IMR-90 (cell line): ENCODE data around the gene SH3D21.

Experiments used
- CTCF ChIP-seq: conservative IDR thresholded peaks from 2 replicates; pipeline ENCODE4 v1.5.1; 2012; ENCODE audit warnings: mild to moderate bottlenecking, low read depth, low read length, improper control_type of control experiment
- POLR2A ChIP-seq: IDR thresholded peaks from 2 replicates; pipeline ENCODE4 v1.6.1; 2012; ENCODE audit warnings: mild to moderate bottlenecking, low read depth, low read length
- TF ChIP-seq, protein P1 (sequence below): fragments of 150-350 bp; IDR thresholded peaks from 2 replicates; pipeline ENCODE4 v1.6.1; 2016; ENCODE audit warnings: low read depth, mild to moderate bottlenecking, low read length, moderate library complexity, borderline replicate concordance

- TF ChIP-seq POLR2A: no peak
- TF ChIP-seq, protein P1, sequence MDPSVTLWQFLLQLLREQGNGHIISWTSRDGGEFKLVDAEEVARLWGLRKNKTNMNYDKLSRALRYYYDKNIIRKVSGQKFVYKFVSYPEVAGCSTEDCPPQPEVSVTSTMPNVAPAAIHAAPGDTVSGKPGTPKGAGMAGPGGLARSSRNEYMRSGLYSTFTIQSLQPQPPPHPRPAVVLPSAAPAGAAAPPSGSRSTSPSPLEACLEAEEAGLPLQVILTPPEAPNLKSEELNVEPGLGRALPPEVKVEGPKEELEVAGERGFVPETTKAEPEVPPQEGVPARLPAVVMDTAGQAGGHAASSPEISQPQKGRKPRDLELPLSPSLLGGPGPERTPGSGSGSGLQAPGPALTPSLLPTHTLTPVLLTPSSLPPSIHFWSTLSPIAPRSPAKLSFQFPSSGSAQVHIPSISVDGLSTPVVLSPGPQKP: no peak
- no peak for TF ChIP-seq CTCF
Observed at GRCh38 chr1:36268981-36269380, 37.2 kb upstream of the SH3D21 start.
